ENCODE results near the gene KCTD10.

KCTD10 gene

DNA sequence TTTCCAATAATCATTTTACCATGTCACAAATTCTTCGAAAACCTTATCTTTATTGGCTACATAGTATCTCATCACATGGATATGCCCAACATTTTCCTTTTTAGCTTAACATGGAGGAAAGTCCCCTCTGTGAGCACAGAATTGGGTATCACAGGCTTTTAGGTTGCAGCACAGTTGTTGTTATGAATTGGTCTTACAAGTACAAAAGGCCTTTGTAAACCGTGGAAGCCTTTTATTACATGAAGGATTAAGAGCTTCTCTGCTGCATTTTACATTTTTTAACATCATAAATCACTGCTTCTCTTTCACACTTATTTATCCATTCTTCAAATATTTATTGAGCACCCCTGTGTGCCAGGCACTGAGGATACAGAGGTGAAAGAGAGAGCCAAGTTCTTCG lies 26.5 kb upstream of the KCTD10 start:
- TF ChIP-seq, protein P1, sequence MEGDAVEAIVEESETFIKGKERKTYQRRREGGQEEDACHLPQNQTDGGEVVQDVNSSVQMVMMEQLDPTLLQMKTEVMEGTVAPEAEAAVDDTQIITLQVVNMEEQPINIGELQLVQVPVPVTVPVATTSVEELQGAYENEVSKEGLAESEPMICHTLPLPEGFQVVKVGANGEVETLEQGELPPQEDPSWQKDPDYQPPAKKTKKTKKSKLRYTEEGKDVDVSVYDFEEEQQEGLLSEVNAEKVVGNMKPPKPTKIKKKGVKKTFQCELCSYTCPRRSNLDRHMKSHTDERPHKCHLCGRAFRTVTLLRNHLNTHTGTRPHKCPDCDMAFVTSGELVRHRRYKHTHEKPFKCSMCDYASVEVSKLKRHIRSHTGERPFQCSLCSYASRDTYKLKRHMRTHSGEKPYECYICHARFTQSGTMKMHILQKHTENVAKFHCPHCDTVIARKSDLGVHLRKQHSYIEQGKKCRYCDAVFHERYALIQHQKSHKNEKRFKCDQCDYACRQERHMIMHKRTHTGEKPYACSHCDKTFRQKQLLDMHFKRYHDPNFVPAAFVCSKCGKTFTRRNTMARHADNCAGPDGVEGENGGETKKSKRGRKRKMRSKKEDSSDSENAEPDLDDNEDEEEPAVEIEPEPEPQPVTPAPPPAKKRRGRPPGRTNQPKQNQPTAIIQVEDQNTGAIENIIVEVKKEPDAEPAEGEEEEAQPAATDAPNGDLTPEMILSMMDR (conservative IDR thresholded peaks at IDR 0.05), result no peak
- no peak for TF ChIP-seq ZFX (IDR thresholded peaks at IDR 0.05)
- H3K27ac ChIP-seq, result no peak overlapping the region

DNA sequence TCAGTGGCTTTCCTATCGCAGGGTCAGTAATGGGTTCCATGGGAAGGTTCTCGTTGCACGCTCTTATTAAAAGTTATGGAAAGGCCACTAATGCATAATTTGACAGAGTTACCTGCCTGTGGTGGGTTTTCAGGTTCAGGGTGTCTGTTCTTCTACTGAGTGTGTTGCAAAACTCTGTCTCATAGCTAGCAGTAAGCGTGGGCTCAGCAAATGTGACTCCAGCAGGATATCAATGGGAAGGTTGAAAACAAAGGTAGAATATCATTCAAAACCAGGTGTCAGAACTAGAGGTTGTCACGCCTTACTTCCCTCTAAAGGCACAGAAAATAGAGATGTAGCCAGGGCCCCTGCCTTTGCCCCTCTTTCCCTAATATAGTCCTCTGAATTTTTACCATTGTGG lies 25.2 kb upstream of the KCTD10 start:
- no peak overlapping the region for H3K27ac ChIP-seq
- TF ChIP-seq, protein P1 (conservative IDR thresholded peaks at IDR 0.05), result no peak
- TF ChIP-seq ZFX (IDR thresholded peaks at IDR 0.05), result no peak

DNA sequence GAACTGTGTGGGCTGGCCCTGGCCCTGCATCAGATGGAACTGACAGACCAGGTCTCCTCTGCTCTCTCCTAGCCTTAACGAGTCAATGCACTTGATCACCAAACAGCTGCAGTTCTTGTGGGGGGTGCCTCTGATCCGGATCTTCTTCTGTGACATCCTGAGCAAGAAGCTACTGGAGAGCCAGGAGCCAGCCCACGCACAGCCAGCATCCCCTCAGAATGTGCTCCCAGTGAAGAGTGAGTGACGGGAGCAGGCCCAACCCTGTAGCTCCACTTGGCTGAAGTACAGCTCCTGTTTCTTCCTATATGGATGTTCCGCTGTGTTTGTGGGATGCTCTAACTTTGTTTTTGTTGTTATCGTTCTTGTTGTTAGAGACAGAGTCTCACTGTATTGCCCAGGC lies 24.2 kb upstream of the KCTD10 start:
- H3K27ac ChIP-seq, result no peak overlapping the region
- TF ChIP-seq, protein P1 (conservative IDR thresholded peaks at IDR 0.05), result no peak
- TF ChIP-seq ZFX (IDR thresholded peaks at IDR 0.05), result no peak

DNA sequence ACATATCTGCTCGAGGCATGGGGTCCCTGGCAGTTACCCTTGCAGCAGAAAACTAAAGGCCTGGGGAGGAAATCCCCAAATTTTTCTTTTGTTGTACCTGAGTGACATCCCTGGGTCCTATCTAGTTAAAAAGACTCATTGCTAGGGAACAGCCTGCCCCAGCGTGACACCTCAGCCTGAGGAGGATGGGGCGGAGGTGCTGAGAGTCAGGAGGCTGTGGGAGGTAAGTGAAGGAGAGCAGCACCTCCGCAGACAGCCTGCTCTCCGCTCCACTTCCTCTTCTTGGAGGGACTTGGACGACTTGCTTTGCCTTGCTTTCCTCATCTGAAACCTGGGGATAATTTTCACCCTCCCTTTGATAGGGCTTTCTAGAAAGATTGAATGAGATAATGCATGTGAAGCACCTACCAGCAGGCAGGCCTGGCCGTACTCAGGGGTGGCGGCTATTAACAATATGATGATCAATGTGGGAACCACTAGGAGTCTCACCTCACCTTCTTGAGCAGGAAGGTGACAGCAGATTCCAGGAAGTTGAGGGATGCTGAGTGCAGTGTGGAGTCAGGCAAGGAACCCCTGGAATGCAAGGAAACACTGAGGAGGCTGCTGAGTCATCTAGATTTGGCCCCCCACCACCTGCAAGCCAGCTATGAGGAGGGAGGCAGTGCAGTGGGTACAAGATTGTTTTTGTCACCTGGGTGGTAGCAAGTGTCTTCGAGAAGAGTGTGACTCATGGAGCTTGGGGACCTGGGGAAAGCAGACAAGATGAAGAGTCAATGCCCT lies 23.5 kb upstream of the KCTD10 start:
- no peak overlapping the region for H3K27ac ChIP-seq
- TF ChIP-seq, protein P1 (conservative IDR thresholded peaks at IDR 0.05), result no peak
- no peak for TF ChIP-seq ZFX (IDR thresholded peaks at IDR 0.05)

DNA sequence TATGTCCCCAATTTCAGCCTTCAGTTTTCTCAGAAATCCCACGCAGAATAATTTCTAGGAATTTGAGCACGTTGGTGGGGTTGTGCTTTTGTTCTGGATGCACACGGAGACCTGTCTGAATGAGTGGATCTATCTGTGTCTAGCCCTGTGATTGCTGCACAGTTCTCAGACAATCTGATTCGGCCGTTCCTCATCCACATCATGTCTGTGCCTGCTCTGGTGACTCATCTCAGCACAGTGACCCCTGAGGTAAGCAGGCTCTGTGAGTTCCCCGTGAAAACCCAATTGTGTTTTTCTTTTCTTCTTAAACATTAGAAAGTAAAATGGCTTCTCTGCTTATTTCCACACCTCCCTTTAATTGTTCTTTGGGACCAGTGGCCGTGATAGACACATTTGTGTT lies 20.6 kb upstream of the KCTD10 start:
- no peak overlapping the region for H3K27ac ChIP-seq
- TF ChIP-seq, protein P1 (conservative IDR thresholded peaks at IDR 0.05), result no peak
- no peak for TF ChIP-seq ZFX (IDR thresholded peaks at IDR 0.05)

DNA sequence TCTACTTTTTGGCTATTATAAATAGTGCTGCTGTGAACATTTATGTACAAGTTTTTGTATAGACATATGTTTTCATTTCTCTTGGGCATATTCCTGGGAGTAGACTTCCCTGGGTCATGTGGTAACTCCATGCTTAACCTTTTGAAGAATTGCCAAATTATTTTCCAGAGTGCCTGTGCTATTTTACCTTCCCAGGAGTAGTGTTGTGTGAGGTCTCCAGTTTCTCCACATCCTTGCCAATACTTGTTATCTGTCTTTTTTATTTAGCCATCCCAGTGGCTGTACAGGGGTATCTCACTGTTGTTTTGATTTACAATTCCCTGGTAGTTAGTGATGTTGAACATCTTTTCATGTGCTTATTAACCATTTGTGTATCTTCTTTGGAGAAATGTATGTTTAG lies 19.2 kb upstream of the KCTD10 start:
- TF ChIP-seq, protein P1 (conservative IDR thresholded peaks at IDR 0.05), result no peak
- TF ChIP-seq ZFX (IDR thresholded peaks at IDR 0.05), result no peak
- H3K27ac ChIP-seq, result no peak overlapping the region

DNA sequence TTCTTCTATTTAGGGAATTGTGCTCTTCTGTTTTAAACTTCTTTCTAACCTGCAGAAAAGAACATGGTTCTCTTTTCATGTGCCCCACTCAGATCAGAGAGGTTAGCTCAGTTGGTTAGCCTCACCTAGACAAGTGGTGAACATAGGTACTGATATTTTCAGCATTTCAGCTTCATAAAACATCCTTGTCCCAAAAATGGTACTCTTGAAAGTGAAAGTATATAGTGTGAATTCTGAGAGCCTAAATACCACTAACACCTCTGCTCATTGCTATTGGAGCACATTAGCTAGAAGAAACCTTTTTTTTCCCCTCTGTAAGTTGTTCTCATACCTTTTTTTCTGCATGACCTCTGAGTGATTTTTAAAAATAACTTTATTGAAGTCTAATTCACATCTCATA lies 17.9 kb upstream of the KCTD10 start:
- no peak overlapping the region for H3K27ac ChIP-seq
- TF ChIP-seq, protein P1 (conservative IDR thresholded peaks at IDR 0.05), result no peak
- no peak for TF ChIP-seq ZFX (IDR thresholded peaks at IDR 0.05)
